SU-DHL-6 (cell line): ENCODE data around the gene IGSF8.

Experiments used
- CTCF ChIP-seq: fragments of 200-600 bp; sonication (generic); IDR thresholded peaks from one replicate; pipeline ENCODE4 v1.5.1; 2017; ENCODE audit warnings: antibody characterized with exemption, mild to moderate bottlenecking, low read length, moderate library complexity; ENCODE audit not compliant: insufficient read depth, poor library complexity, severe bottlenecking
- EZH2phosphoT487 ChIP-seq: fragments of 200-600 bp; sonication (generic), shearing (Covaris generic); conservative IDR thresholded peaks from 2 replicates; pipeline ENCODE4 v1.6.1; 2018; ENCODE audit warnings: mild to moderate bottlenecking, antibody characterized with exemption, low read length, moderate library complexity, mixed read lengths

GRCh38 chr1:160112357-160112756 lies 13.9 kb upstream of the IGSF8 start:
- no peak for TF ChIP-seq CTCF
- no peak for TF ChIP-seq EZH2phosphoT487
